ENCODE measurements around the gene MDGA2. TPM values are rescaled to one million over a fixed set of nuclear protein-coding genes. Genes with fewer than 3 reads are reported as not detected.

MDGA2 gene
- polyA plus RNA-seq, 1 experiment: not detected

- peaks cover 3% of the 10 kb centered on the region for H3K27me3 ChIP-seq (ENCODE audit: control insufficient read depth, insufficient read depth, low read length)
- CTCF ChIA-PET: no interaction called here
- no peak for DNase-seq (ENCODE audit: low read depth, low spot score)
- POLR2A ChIA-PET: no interaction called here
- TF ChIP-seq CTCF (IDR thresholded peaks at IDR 0.05; ENCODE audit: low read depth, low read length): no peak
- H3K9me3 ChIP-seq (ENCODE audit: control insufficient read depth, insufficient read depth, low read length): peaks cover 13% of the 10 kb centered on the region; the same call in 1 of the 2 replicates
- H3K27ac ChIP-seq (ENCODE audit: low read depth, low read length): no peak overlapping the region
- no peak overlapping the region for H3K4me3 ChIP-seq (ENCODE audit: low read depth, low read length)
Observed at GRCh38 chr14:47674543-47675465, 601 bp downstream of the MDGA2 start.

GRCh38 chr14:47674148-47674542 lies 1.3 kb downstream of the MDGA2 start:
- POLR2A ChIA-PET: no interaction called here
- CTCF ChIA-PET: no interaction called here

GRCh38 chr14:47665337-47666134 lies 9.9 kb downstream of the MDGA2 start:
- ChIA-PET POLR2A (no interaction called here), CTCF (no interaction called here)
- H3K27me3 ChIP-seq (ENCODE audit: control insufficient read depth, insufficient read depth, low read length): no peaks in the 10 kb centered on the region
- H3K4me3 ChIP-seq (ENCODE audit: low read depth, low read length): no peak overlapping the region
- TF ChIP-seq CTCF (IDR thresholded peaks at IDR 0.05; ENCODE audit: low read depth, low read length): no peak
- peaks cover 5% of the 10 kb centered on the region for H3K9me3 ChIP-seq (ENCODE audit: control insufficient read depth, insufficient read depth, low read length)
- no peak for DNase-seq (ENCODE audit: low read depth, low spot score)
- no peak overlapping the region for H3K27ac ChIP-seq (ENCODE audit: low read depth, low read length)

More at GRCh38 chr14:47674148-47674542, 1.3 kb downstream of the MDGA2 start:
- Histone ChIP-seq H3K9me3 (ENCODE audit: control insufficient read depth, insufficient read depth, low read length) (peaks cover 13% of the 10 kb centered on the region; the same call in 1 of the 2 replicates), H3K27ac (ENCODE audit: low read depth, low read length) (no peak overlapping the region), H3K4me3 (ENCODE audit: low read depth, low read length) (no peak overlapping the region), H3K27me3 (ENCODE audit: control insufficient read depth, insufficient read depth, low read length) (peaks cover 3% of the 10 kb centered on the region)
- no peak for TF ChIP-seq CTCF (IDR thresholded peaks at IDR 0.05; ENCODE audit: low read depth, low read length)
- DNase-seq (ENCODE audit: low read depth, low spot score): no peak

- ChIA-PET POLR2A (no interaction called here), CTCF (no interaction called here)
- peaks cover 5% of the 10 kb centered on the region for H3K9me3 ChIP-seq (ENCODE audit: control insufficient read depth, insufficient read depth, low read length)
- no peak for TF ChIP-seq CTCF (IDR thresholded peaks at IDR 0.05; ENCODE audit: low read depth, low read length)
- H3K27ac ChIP-seq (ENCODE audit: low read depth, low read length): no peak overlapping the region
- H3K27me3 ChIP-seq (ENCODE audit: control insufficient read depth, insufficient read depth, low read length): no peaks in the 10 kb centered on the region
- no peak overlapping the region for H3K4me3 ChIP-seq (ENCODE audit: low read depth, low read length)
- no peak for DNase-seq (ENCODE audit: low read depth, low spot score)
Observed at GRCh38 chr14:47662466-47662865, 12.9 kb downstream of the MDGA2 start.

GRCh38 chr14:47660158-47660557 lies 15.2 kb downstream of the MDGA2 start:
- H3K9me3 ChIP-seq (ENCODE audit: control insufficient read depth, insufficient read depth, low read length): peaks cover 3% of the 10 kb centered on the region
- TF ChIP-seq CTCF (IDR thresholded peaks at IDR 0.05; ENCODE audit: low read depth, low read length): no peak
- DNase-seq (ENCODE audit: low read depth, low spot score): no peak
- no peak overlapping the region for H3K4me3 ChIP-seq (ENCODE audit: low read depth, low read length)
- ChIA-PET CTCF (no interaction called here), POLR2A (no interaction called here)
- no peaks in the 10 kb centered on the region for H3K27me3 ChIP-seq (ENCODE audit: control insufficient read depth, insufficient read depth, low read length)
- no peak overlapping the region for H3K27ac ChIP-seq (ENCODE audit: low read depth, low read length)

Measured in AG04450 (cell line).